ENCODE measurements around the gene ELMO1.

DNA sequence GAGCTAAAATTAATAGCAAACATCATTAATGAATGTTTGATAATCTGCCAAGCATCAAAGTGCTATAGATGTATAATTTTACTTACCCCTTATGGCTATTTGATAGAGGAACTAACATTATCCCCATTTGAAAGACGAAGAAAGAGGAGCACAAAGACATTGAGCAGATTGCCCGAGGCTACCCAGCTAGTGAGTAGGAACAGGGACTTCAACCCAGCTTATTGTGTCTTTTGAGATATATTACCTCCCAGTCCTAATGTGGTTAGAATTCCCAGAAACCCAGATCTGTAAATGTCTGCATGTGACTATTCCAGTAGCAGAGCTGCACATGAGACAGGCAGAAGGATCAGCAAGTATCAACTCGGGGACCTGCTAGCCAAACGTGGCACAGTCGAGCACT, 564.3 kb downstream of the ELMO1 start:
- TF ChIP-seq POLR2A (IDR thresholded peaks at IDR 0.05; ENCODE audit: low read depth, low read length) (no peak), POLR2AphosphoS5 (IDR thresholded peaks at IDR 0.05; ENCODE audit: low read depth, low read length) (no peak), TAF1 (IDR thresholded peaks at IDR 0.05; ENCODE audit: borderline replicate concordance, low read depth, low read length) (no peak)

Measured in GM12892 (cell line).